ENCODE results near the gene SLX4IP.
A peak's percentile ranks its signal among the peaks of the same experiment; 100 is the strongest.
"Not testable (repeated sequence)": the region's sequence is repeated elsewhere in the genome, so short reads cannot be mapped to it uniquely, and the experiment has no call there.

SLX4IP gene

GRCh38 chr20:10434832-10435812 lies at the start of gene SLX4IP:
TSS of gene SLX4IP (plus strand) at chr20:10435305. CDS start at chr20:10458205, 22,900 bp downstream.
- peak within 1 kb of the TSS; percentile 76 for H3K9ac ChIP-seq (ENCODE audit: low read length)
- H3K4me3 ChIP-seq (ENCODE audit: low read length), result peak within 1 kb of the TSS; percentile 96
- no peaks in the 10 kb centered on the region for H3K36me3 ChIP-seq (ENCODE audit: control insufficient read depth, insufficient read depth, low read length)
- no peaks in the 10 kb centered on the region for H3K27me3 ChIP-seq (ENCODE audit: control insufficient read depth, insufficient read depth, low read length)
- peak within 1 kb of the TSS; percentile 93 for H3K27ac ChIP-seq (ENCODE audit: low read depth, low read length)
- no peaks in the 10 kb centered on the region for H3K4me1 ChIP-seq (ENCODE audit: control insufficient read depth, insufficient read depth, low read length)

- Histone ChIP-seq H3K27ac (ENCODE audit: low read depth, low read length) (no peak overlapping the region), H3K27me3 (ENCODE audit: control insufficient read depth, insufficient read depth, low read length) (no peaks in the 10 kb centered on the region), H3K36me3 (ENCODE audit: control insufficient read depth, insufficient read depth, low read length) (no peaks in the 10 kb centered on the region), H3K4me1 (ENCODE audit: control insufficient read depth, insufficient read depth, low read length) (no peaks in the 10 kb centered on the region), H3K9ac (ENCODE audit: low read length) (no peak overlapping the region), H3K4me3 (ENCODE audit: low read length) (no peak overlapping the region)
Measured at GRCh38 chr20:10385850-10386544, 49.1 kb upstream of the SLX4IP start.

GRCh38 chr20:10387686-10388085 lies 47.4 kb upstream of the SLX4IP start:
- H3K27me3 ChIP-seq (ENCODE audit: control insufficient read depth, insufficient read depth, low read length), result no peaks in the 10 kb centered on the region
- no peak overlapping the region for H3K9ac ChIP-seq (ENCODE audit: low read length)
- H3K4me3 ChIP-seq (ENCODE audit: low read length), result no peak overlapping the region
- H3K36me3 ChIP-seq (ENCODE audit: control insufficient read depth, insufficient read depth, low read length), result no peaks in the 10 kb centered on the region
- H3K4me1 ChIP-seq (ENCODE audit: control insufficient read depth, insufficient read depth, low read length), result no peaks in the 10 kb centered on the region
- no peak overlapping the region for H3K27ac ChIP-seq (ENCODE audit: low read depth, low read length)

- Histone ChIP-seq H3K27ac (ENCODE audit: low read depth, low read length) (no peak overlapping the region), H3K4me1 (ENCODE audit: control insufficient read depth, insufficient read depth, low read length) (no peaks in the 10 kb centered on the region), H3K9ac (ENCODE audit: low read length) (no peak overlapping the region), H3K4me3 (ENCODE audit: low read length) (no peak overlapping the region), H3K36me3 (ENCODE audit: control insufficient read depth, insufficient read depth, low read length) (no peaks in the 10 kb centered on the region), H3K27me3 (ENCODE audit: control insufficient read depth, insufficient read depth, low read length) (no peaks in the 10 kb centered on the region)
Measured at GRCh38 chr20:10388597-10388996, 46.5 kb upstream of the SLX4IP start.

GRCh38 chr20:10390709-10391108 lies 44.4 kb upstream of the SLX4IP start:
- Histone ChIP-seq H3K9ac (ENCODE audit: low read length) (no peak overlapping the region), H3K4me3 (ENCODE audit: low read length) (no peak overlapping the region), H3K36me3 (ENCODE audit: control insufficient read depth, insufficient read depth, low read length) (no peaks in the 10 kb centered on the region), H3K27me3 (ENCODE audit: control insufficient read depth, insufficient read depth, low read length) (no peaks in the 10 kb centered on the region), H3K4me1 (ENCODE audit: control insufficient read depth, insufficient read depth, low read length) (no peaks in the 10 kb centered on the region), H3K27ac (ENCODE audit: low read depth, low read length) (no peak overlapping the region)

- H3K4me3 ChIP-seq (ENCODE audit: low read length), result not testable (repeated sequence)
Measured at GRCh38 chr20:10394752-10395151, 40.4 kb upstream of the SLX4IP start.

GRCh38 chr20:10398834-10399369 lies 36.2 kb upstream of the SLX4IP start:
- H3K27ac ChIP-seq (ENCODE audit: low read depth, low read length), result no peak overlapping the region
- H3K9ac ChIP-seq (ENCODE audit: low read length), result no peak overlapping the region
- no peaks in the 10 kb centered on the region for H3K27me3 ChIP-seq (ENCODE audit: control insufficient read depth, insufficient read depth, low read length)
- H3K4me3 ChIP-seq (ENCODE audit: low read length), result no peak overlapping the region
- H3K4me1 ChIP-seq (ENCODE audit: control insufficient read depth, insufficient read depth, low read length), result no peaks in the 10 kb centered on the region
- H3K36me3 ChIP-seq (ENCODE audit: control insufficient read depth, insufficient read depth, low read length), result no peaks in the 10 kb centered on the region

More at GRCh38 chr20:10394752-10395151, 40.4 kb upstream of the SLX4IP start:
- not testable (repeated sequence) for H3K27ac ChIP-seq (ENCODE audit: low read depth, low read length); H3K4me1 ChIP-seq (ENCODE audit: control insufficient read depth, insufficient read depth, low read length); H3K9ac ChIP-seq (ENCODE audit: low read length); H3K27me3 ChIP-seq (ENCODE audit: control insufficient read depth, insufficient read depth, low read length); H3K36me3 ChIP-seq (ENCODE audit: control insufficient read depth, insufficient read depth, low read length)

GRCh38 chr20:10402938-10403608 lies 32.0 kb upstream of the SLX4IP start:
- Histone ChIP-seq H3K9ac (ENCODE audit: low read length) (no peak overlapping the region), H3K4me1 (ENCODE audit: control insufficient read depth, insufficient read depth, low read length) (no peaks in the 10 kb centered on the region), H3K27ac (ENCODE audit: low read depth, low read length) (no peak overlapping the region), H3K4me3 (ENCODE audit: low read length) (no peak overlapping the region), H3K27me3 (ENCODE audit: control insufficient read depth, insufficient read depth, low read length) (no peaks in the 10 kb centered on the region), H3K36me3 (ENCODE audit: control insufficient read depth, insufficient read depth, low read length) (no peaks in the 10 kb centered on the region)

GRCh38 chr20:10404023-10404628 lies 31.0 kb upstream of the SLX4IP start:
- Histone ChIP-seq H3K36me3 (ENCODE audit: control insufficient read depth, insufficient read depth, low read length) (no peaks in the 10 kb centered on the region), H3K27me3 (ENCODE audit: control insufficient read depth, insufficient read depth, low read length) (no peaks in the 10 kb centered on the region), H3K9ac (ENCODE audit: low read length) (no peak overlapping the region), H3K27ac (ENCODE audit: low read depth, low read length) (no peak overlapping the region), H3K4me3 (ENCODE audit: low read length) (no peak overlapping the region), H3K4me1 (ENCODE audit: control insufficient read depth, insufficient read depth, low read length) (no peaks in the 10 kb centered on the region)

- Histone ChIP-seq H3K36me3 (ENCODE audit: control insufficient read depth, insufficient read depth, low read length) (no peaks in the 10 kb centered on the region), H3K4me1 (ENCODE audit: control insufficient read depth, insufficient read depth, low read length) (no peaks in the 10 kb centered on the region), H3K27me3 (ENCODE audit: control insufficient read depth, insufficient read depth, low read length) (no peaks in the 10 kb centered on the region), H3K9ac (ENCODE audit: low read length) (no peak overlapping the region), H3K27ac (ENCODE audit: low read depth, low read length) (no peak overlapping the region), H3K4me3 (ENCODE audit: low read length) (no peak overlapping the region)
Measured at GRCh38 chr20:10404959-10405530, 30.1 kb upstream of the SLX4IP start.

GRCh38 chr20:10408108-10408813 lies 26.8 kb upstream of the SLX4IP start:
- Histone ChIP-seq H3K9ac (ENCODE audit: low read length) (no peak overlapping the region), H3K4me1 (ENCODE audit: control insufficient read depth, insufficient read depth, low read length) (no peaks in the 10 kb centered on the region), H3K27me3 (ENCODE audit: control insufficient read depth, insufficient read depth, low read length) (no peaks in the 10 kb centered on the region), H3K4me3 (ENCODE audit: low read length) (no peak overlapping the region), H3K36me3 (ENCODE audit: control insufficient read depth, insufficient read depth, low read length) (no peaks in the 10 kb centered on the region), H3K27ac (ENCODE audit: low read depth, low read length) (no peak overlapping the region)

All from rectal smooth muscle tissue (tissue), 1 donor.